Gastrocnemius medialis (tissue), 4 donors: ENCODE results near the gene APBB2.
"Not testable (repeated sequence)": the region's sequence is repeated elsewhere in the genome, so short reads cannot be mapped to it uniquely, and the experiment has no call there.

Source experiments
- POLR2A ChIP-seq, 2 donors: fragments of 450-650 bp; IDR thresholded peaks; one replicate each; pipeline ENCODE4 v1.6.1; 2017; ENCODE audit warnings: antibody characterized with exemption in 2 of 2, mild to moderate bottlenecking in 2 of 2, moderate library complexity in 2 of 2
- TF ChIP-seq, protein P1 (sequence below), 5 experiments: fragments of 450-650 bp in 3 of 5; fragments of 200-600 bp in 2 of 5; sonication (generic) in 2 of 5; IDR thresholded peaks in 4 of 5; conservative IDR thresholded peaks in 1 of 5; 1 replicate in 4 of 5; 2 replicates in 1 of 5; pipeline ENCODE4 v1.5.1; 2016 to 2019; ENCODE audit warnings: antibody characterized with exemption in 5 of 5, mild to moderate bottlenecking in 3 of 5, moderate library complexity in 3 of 5

DNA sequence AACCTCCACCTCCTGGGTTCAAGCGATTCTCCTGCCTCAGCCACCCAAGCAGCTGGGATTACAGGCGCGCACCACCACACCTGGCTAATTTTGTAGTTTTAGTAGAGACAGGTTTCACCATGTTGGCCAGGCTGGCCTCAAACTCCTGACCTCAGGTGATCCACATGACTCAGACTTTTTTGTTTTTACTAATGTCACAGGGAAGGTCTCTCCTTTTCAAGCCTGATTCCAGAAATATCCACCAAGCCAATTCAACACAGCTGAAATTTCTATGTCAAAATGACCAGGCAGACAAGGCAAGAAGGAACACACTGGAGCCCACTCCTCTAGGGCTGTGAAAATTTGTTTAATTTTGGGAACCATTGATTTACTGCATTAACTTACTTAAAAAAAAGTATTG, 66.8 kb downstream of the APBB2 start:
- TF ChIP-seq, protein P1, sequence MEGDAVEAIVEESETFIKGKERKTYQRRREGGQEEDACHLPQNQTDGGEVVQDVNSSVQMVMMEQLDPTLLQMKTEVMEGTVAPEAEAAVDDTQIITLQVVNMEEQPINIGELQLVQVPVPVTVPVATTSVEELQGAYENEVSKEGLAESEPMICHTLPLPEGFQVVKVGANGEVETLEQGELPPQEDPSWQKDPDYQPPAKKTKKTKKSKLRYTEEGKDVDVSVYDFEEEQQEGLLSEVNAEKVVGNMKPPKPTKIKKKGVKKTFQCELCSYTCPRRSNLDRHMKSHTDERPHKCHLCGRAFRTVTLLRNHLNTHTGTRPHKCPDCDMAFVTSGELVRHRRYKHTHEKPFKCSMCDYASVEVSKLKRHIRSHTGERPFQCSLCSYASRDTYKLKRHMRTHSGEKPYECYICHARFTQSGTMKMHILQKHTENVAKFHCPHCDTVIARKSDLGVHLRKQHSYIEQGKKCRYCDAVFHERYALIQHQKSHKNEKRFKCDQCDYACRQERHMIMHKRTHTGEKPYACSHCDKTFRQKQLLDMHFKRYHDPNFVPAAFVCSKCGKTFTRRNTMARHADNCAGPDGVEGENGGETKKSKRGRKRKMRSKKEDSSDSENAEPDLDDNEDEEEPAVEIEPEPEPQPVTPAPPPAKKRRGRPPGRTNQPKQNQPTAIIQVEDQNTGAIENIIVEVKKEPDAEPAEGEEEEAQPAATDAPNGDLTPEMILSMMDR (IDR thresholded peaks at IDR 0.05 in 4 of 5, conservative IDR thresholded peaks at IDR 0.05 in 1 of 5), result not testable (repeated sequence)
- not testable (repeated sequence) for TF ChIP-seq POLR2A (IDR thresholded peaks at IDR 0.05)
